Endothelial cell of umbilical vein (primary cell): Measurements from ENCODE around the gene TAX1BP3.

Experiments used
- EZH2 ChIP-seq: IDR thresholded peaks from 2 replicates; pipeline ENCODE4 v1.6.1; 2012; ENCODE audit warnings: borderline replicate concordance, low read depth, mild to moderate bottlenecking, moderate library complexity, low read length, inconsistent platforms; ENCODE audit not compliant: severe bottlenecking
- FOS ChIP-seq: IDR thresholded peaks from 2 replicates; pipeline ENCODE4 v1.6.1; 2011; ENCODE audit warnings: mild to moderate bottlenecking, low read length, moderate library complexity, borderline replicate concordance; ENCODE audit not compliant: insufficient read depth
- GATA2 ChIP-seq: IDR thresholded peaks from 2 replicates; pipeline ENCODE4 v1.7.0; 2011; ENCODE audit warnings: low read depth, mild to moderate bottlenecking, moderate library complexity, mixed read lengths, low read length; ENCODE audit not compliant: insufficient read length, insufficient read depth
- JUN ChIP-seq: IDR thresholded peaks from 2 replicates; pipeline ENCODE4 v1.6.1; 2011; ENCODE audit warnings: borderline replicate concordance, low read depth; ENCODE audit not compliant: insufficient read length, insufficient read depth
- MYC ChIP-seq: IDR thresholded peaks from one replicate; pipeline ENCODE4 v1.6.1; 2011; ENCODE audit warnings: mild to moderate bottlenecking, low read depth, low read length
- POLR2A ChIP-seq: IDR thresholded peaks from 2 replicates; pipeline ENCODE4 v1.6.1; 2012; ENCODE audit warnings: low read depth, mild to moderate bottlenecking, control low read depth, low read length
- POLR2AphosphoS5 ChIP-seq: IDR thresholded peaks from 2 replicates; pipeline ENCODE4 v1.6.1; 2012; ENCODE audit warnings: low read depth, mild to moderate bottlenecking, control low read depth, low read length, moderate library complexity; ENCODE audit not compliant: insufficient read depth
- TF ChIP-seq, protein P1 (sequence below), 2 donors: IDR thresholded peaks; 1 replicate in 1 of 2; 2 replicates in 1 of 2; pipeline ENCODE4 v1.5.1; 2011; ENCODE audit warnings: low read length in 2 of 2, mild to moderate bottlenecking in 2 of 2, moderate library complexity in 2 of 2, control low read depth in 1 of 2, inconsistent platforms in 1 of 2, low read depth in 1 of 2; ENCODE audit not compliant: insufficient read depth in 1 of 2; ENCODE audit errors: extremely low read depth in 1 of 2
- TF ChIP-seq, protein P2 (sequence below): IDR thresholded peaks from 2 replicates; pipeline ENCODE4 v1.6.1; 2011; ENCODE audit not compliant: insufficient read depth, insufficient read length

DNA sequence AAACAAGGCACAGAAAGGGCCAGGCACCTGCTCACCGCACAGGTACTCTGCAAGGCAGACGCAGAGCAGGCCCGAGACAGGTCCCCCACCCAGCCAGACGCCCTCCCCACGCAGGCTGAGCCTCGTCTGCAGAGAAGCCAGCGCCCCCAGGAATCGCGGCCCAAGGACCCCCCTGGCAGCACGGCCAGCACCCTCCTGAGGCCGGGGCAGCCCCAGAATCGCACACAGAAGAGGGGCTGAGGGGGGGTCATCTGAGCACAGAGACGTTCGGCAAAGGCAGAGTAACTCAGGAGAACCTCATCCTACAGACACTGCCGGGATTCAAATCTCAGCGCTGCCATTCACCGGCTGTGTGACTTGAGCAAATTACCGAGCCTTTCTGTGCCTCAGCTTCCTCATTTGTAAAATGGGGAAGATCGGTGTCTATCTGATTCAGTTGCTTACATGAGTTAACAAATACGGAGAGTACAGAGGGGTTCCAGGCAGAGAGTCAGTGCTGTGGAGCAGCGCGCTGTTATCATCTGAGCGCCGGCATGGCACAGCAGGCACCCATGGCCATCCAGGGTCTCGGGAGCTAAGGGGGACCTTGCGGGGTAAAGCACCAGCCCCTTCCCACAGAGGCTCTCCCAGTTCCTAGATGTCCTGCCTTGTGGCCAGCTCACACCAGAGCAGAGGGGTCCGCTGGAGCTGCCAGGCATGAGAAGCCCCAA lies 10.6 kb upstream of the TAX1BP3 start:
- TF ChIP-seq, protein P1, sequence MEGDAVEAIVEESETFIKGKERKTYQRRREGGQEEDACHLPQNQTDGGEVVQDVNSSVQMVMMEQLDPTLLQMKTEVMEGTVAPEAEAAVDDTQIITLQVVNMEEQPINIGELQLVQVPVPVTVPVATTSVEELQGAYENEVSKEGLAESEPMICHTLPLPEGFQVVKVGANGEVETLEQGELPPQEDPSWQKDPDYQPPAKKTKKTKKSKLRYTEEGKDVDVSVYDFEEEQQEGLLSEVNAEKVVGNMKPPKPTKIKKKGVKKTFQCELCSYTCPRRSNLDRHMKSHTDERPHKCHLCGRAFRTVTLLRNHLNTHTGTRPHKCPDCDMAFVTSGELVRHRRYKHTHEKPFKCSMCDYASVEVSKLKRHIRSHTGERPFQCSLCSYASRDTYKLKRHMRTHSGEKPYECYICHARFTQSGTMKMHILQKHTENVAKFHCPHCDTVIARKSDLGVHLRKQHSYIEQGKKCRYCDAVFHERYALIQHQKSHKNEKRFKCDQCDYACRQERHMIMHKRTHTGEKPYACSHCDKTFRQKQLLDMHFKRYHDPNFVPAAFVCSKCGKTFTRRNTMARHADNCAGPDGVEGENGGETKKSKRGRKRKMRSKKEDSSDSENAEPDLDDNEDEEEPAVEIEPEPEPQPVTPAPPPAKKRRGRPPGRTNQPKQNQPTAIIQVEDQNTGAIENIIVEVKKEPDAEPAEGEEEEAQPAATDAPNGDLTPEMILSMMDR (IDR thresholded peaks at IDR 0.05; ENCODE audit: extremely low read depth in 1 of 2, insufficient read depth in 1 of 2, low read depth in 1 of 2, low read length in 2 of 2): no peak
- TF ChIP-seq, protein P2, sequence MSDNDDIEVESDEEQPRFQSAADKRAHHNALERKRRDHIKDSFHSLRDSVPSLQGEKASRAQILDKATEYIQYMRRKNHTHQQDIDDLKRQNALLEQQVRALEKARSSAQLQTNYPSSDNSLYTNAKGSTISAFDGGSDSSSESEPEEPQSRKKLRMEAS: no peak
- no peak for TF ChIP-seq EZH2
- no peak for TF ChIP-seq MYC
- TF ChIP-seq POLR2A: no peak
- no peak for TF ChIP-seq POLR2AphosphoS5
- no peak for TF ChIP-seq JUN
- TF ChIP-seq FOS: no peak
- TF ChIP-seq GATA2: no peak
